HG03025 (cell line): ENCODE results near the gene PSPH.
"Not testable (repeated sequence)": the region's sequence is repeated elsewhere in the genome, so short reads cannot be mapped to it uniquely, and the experiment has no call there.

Source experiments
- ATAC-seq: cut with Tn5 transposase; IDR thresholded peaks from one replicate; pipeline ENCODE4 v1.9.1; 2021; ENCODE audit warnings: mild to moderate bottlenecking, moderate library complexity; ENCODE audit not compliant: unreplicated experiment, low FRiP score

The PSPH gene

DNA sequence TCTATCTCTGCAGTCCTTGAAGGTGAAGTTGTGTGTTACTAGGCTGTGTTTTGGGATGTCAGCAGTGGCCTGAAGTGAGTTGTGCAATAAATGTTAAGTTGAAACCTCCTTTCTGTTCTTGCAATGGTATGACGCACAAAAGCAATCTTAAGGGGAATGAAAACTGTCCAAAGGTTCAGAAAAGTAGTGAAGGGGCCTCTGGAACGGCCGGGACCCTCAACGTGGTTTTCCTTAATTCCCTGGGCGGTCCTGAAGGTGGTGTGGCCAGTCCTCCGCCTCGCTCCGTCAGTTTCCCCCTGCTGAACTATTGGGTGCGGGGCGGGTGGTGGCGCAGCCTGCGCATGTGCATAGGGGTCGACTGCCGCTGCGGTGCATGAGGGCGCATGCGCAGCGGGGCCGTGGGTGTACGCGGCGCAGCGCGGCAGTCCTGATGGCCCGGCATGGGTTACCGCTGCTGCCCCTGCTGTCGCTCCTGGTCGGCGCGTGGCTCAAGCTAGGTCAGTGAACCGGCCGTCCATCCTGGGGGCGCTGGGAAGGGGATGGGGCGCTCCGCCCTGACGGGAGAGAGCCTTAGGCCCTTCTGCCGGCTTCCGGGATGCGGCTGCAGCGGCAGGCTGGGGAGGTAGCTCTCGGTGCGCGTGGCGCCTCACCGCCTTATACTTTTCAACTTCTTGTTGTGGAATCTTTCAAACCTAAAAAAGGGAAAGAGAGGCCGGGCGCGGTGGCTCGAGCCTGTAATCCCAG is 12.8 kb upstream of the PSPH start, which contains the start of gene SUMF2:
TSS of gene SUMF2 (plus strand) at position 405 of the 744 bp plus-strand sequence. CDS start at position 431, 26 bp downstream.
- ATAC-seq: peak; percentile 89

DNA sequence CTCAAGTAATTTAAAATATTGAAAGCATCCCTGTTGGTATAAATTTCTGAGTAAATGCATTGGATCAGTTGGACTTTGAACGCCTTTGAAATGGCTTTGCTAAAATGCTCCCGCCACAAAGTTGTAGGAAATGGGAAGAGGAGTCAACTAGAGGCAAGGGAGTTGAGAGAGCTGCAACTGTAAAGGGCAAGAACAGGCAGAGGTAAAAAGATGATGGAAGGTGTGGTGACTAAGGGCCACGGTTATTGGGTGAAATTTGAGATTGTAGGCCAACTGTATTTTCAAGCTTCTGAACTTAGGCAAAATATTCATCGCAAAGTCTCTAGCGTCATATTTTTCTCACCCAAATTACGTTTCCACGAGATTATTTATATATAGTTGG is 12.2 kb upstream of the PSPH start:
- ATAC-seq: no peak

DNA sequence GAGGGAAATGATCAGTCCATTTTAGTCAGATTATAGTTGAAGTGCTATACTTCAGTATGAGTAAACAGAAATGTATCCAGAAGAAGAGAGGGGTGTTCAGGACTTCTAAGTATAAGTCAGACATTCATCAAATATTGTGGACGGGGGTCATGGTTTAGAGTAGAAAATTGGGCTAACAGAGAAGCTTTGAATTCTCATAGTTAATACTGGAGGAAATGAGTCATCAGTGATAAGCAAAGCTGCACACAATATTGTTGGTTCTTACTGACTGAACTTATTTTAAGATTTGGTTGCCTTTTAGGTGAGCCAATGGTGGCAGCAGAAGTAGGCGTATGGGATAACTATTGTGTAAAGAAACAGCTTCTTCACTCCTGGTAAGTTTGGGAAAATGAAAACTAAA is 11.1 kb upstream of the PSPH start:
- no peak for ATAC-seq

DNA sequence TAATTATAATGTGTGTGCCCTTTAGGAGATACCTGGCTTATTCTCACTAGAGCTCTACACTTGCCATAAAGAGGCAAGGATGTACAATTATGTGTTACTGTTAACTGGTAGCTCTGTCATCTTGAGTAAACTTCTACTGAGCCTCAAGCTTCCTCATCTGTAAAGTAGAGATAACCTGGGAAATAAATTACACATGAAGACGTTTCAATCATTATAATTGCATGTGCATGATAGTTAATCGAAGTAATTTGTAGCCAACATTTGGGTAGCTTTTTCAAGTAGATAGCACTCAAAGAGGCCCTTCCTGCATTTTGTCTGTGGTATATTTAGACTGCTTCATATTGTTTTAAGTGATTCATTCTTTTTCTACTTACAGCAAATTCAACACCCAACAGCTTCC is 2.7 kb upstream of the PSPH start:
- ATAC-seq: no peak

DNA sequence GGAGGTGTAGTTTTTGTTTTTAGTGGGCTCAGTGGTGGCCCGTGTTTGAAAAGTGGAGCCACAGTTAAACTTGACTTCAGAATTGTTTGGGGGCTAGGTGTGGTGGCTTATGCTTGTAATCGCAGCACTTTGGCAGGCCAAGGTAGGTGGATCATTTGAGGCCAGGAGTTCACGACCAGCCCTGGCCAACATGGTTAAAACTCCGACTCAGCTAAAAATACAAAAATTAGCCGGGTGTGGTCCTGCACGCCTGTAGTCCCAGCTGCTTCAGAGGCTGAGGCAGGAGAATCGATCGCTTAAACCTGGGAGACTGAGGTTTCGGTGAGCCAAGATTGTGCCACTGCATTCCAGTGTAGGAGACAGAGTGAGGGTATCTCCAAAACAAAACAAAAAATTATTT is 2.1 kb upstream of the PSPH start:
- no peak for ATAC-seq

DNA sequence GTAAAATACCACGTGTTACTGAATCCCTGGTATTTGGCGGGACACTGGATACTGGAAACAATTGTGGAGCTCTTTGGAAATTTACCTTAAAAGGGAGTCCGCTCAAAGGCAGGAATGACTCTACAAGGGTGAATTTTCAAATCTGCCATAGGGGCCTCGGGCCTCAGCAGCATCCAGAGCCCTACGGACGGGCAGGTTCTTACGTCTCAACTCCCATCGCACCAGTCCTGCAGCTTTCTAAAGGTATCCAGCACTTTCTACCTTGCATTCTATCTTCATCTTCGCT is 248 bp downstream of the PSPH start:
- ATAC-seq: no peak

DNA sequence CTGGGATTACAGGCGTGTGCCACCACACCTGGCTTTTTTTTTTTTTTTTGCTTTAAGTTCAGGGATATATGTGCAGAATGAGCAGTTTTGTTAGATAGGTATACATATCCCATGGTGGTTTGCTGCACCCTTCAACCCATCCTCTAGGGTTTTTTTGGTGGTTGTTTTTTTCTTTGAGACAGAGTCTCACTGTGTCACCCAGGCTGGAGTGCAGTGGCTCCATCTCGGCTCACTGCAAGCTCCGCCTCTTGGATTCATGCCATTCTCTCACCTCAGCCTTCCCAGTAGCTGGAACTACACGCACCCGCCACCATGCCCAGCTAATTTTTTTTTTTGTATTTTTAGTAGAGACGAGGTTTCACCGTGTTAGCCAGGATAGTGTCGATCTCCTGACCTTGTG is 2.5 kb downstream of the PSPH start:
- ATAC-seq: not testable (repeated sequence)

DNA sequence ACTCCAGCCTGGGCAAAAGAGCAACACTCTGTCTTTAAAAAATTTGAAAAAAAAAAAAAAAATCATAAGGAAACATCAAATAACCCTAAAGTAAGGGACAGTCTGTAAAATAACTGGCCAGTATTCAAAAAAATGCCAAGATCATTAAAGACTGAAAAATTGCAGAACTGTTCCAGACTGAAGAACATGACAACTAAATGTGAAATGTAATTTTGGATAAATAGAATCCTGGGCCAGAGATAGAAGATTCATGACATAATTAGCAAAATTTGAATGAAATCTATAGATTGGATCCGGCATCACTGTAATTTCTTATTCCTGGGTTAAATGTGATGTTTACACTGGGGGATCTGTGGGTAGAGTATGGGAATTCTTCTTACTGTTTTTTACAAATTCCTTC is 3.0 kb downstream of the PSPH start:
- no peak for ATAC-seq

DNA sequence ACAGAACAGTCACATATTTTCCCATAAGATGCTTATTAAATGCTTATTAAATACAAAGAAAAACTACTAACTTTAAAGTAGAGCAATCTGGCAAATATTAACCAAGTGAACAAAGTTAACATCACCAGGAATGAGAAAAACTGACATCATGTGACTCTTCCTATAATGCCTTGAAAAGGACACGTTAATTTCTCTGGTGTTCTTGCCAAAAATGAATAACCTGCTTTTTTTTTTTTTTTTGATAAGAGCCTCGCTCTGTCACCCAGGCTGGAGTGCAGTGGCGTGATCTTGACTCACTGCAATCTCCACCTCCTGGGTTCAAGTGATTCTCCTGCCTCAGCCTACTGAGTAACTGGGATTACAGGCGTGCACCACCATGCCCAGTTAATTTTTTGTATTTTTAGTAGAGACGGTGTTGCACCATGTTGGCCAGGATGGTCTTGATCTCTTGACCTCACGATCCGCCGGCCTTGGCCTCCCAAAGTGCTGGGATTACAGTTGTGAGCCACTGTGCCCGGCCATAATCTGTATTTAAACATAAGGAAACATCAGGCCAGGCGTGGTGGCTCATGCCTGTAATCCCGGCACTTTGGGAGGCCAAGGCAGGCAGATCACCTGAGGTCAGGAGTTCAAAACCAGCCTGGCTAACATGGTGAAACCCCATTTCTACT is 3.7 kb downstream of the PSPH start:
- not testable (repeated sequence) for ATAC-seq

DNA sequence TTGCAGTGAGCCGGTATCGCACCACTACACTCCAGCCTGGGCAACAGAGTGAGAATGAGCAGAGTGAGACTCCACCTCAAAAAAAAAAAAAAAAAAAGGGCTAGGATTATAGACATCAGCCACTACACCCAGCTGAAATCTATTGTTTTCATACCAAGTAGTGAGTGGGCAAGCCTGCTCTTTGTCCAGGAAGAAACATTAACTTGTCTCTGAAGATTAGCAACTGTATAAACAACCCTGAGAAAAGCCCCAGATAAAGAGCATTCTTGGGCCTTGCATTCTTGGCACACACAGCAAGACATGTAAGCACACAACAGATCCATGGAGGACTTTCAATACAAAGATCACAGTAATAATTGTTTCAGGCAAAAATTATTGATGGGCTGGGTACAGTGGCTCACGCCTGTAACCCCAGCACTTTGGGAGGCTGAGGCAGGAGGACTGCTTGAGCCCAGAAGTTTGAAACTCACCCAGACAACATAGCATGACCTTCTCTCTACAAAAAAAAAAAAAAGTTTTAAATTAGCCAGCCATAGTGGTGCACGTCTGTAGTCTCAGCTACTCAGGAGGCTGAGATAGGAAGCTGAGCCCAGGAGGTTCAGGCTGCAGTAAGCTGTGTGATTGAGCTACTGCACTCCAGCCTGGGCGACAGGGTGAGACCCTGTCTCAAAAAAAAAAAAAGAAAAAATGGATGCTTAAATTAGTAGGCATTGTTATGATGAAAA is 4.4 kb downstream of the PSPH start:
- no peak for ATAC-seq

DNA sequence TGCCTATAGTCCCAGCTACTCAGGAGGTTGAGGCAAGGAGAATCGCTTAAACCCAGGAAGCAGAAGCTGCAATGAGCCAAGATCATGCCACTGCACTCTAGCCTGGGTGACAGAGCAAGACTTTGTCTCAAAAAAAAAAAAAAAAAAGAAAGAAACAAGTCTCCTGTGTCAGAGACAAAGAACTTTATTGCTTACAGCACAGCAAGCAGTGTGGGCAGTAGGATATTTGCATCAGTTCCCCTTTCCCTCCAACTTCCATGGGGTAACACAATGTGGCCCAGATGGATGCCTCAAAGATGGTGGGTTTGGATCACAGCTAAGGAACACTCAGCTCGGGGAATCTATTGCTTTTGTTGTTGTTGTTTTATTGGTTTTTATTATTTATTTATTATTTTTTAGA is 5.5 kb downstream of the PSPH start:
- not testable (repeated sequence) for ATAC-seq

DNA sequence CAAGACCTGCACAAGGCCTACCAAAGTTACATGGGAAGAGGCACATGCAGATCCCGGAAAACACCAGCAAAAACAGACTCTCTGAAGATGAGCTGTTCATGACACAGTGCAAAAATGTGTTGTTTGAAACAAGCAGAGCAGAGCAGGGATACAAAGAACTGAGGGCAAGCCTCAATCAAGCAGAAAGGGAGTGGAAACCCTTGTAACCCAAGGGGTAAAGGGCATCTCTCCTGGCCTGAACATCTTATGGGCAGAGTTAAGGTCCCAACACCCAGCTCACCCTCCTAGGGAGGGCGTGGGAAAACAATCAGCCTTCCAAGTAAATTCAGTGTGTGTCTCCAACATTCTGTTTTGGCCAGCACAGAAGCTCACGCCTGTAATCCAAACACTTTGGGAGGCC is 10.5 kb downstream of the PSPH start:
- ATAC-seq: no peak

DNA sequence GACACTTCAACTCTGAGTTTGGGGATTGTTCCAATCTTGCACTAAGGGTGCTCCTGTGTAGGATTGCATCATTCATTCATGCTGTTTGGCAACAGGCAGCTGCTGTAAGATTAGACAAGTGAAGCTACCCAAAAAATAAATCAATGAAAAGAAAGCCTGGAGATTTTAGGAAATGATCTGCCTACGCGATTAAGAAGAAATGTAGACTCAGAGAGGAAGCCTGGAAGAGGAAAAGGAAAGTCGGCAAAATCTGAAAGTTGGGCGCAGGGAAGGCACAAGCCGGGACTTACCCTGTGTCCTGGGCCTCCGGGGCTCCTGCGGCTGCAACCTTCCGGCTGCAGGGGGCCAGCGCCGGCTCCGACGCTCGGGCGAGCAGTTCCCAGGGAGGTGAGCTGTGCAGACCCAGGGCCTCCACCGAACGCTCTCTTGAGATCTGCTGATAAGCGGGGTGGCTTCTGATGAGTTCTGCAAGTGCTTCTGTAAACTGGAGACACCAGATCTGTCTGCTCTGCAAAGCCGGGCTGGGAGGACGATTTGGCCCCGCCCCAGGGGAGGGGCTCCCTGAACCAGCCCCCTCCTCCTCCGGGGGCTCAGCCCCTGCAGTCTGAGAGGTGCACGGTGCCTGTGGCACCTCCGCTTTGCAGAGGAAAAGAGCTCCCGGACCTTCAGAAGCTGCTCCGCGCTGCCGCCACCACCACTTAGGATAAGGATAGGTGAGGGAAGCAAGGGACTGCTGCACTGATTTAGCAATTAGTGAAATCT is 17.4 kb downstream of the PSPH start:
- ATAC-seq: peak; percentile 91

DNA sequence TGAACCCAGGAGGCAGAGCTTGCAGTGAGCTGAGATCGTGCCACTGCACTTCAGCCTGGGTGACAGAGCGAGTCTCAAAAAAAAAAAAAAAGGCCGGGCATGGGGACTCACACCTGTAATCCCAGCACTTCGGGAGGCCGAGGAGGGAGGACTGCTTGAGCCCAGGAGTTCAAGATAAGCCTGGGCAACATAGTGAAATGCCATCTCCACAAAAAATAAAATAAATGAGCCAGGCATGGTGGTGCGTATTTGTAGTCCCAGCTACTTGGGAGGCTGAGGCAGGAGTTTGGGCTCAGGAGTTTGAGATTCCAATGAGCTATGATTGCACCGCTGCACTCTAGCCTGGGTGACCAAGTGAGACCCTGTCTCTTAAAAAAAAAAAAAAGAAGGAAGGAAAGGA is 18.7 kb downstream of the PSPH start:
- not testable (repeated sequence) for ATAC-seq

DNA sequence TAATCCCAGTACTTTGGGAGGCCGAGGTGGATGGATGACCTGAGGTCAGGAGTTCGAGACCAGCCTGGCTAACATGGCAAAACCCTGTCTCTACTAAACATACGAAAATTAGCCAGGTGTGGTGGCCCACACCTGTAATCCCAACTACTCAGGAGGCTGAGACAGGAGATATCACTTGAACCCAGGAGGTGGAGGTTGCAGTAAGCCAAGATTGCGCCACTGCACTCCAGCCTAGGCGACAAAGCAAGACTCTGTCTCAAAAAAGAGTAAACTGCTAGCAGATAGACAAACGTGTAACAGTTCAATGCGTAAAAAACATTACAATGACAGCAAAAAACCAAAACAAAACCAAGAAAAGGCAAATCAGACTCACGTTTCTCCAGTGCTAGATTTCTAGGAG is 19.7 kb downstream of the PSPH start:
- ATAC-seq: not testable (repeated sequence)

DNA sequence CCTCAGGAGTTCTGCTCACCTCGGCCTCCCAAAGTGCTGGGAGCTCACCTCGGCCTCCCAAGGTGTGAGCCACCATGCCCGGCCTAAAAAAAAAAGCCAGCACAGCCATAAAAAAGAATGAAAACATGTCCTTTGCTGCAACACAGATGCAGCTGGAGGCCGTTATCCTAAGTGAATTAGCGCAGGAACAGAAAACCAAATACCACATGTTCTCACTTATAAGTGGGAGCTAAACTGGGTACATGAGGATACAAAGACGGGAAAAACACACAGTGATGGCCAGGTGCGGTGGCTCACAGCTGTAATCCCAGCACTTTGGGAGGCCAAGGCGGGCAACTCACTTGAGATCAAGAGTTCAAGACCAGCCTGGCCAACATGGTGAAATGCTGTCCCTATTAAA is 20.9 kb downstream of the PSPH start:
- ATAC-seq: no peak

DNA sequence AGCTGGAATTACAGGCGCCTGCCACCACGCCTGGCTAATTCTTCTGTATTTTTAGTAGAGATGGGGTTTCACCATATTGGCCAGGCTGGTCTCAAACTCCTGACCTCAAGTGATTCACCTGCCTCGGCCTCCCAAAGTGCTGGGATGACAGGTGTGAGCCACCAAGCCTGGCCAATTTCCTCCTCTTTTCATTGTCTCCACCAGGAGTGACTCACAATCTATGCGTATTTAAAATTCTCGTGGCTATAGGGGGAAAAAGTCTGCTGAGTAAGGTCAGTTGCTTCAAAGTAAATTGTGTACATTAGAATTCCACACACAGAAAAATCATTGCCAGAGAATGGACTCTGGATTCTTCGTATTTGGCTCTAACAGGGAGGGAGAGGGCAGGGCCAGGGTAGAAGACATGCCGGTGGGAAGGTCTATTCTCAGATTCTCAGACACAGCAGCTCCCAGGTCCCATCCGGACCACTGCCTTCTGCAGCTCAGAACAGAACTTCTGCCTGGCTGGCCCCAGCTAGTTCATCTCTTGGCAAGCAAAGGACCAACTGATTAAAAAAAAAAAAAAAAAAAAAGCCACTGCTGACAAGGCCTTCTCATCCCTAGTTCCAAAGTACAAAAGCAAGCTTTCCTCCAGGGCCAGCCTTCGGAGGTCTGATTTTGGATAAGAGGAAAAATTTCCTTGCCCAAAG is 22.2 kb downstream of the PSPH start:
- no peak for ATAC-seq

DNA sequence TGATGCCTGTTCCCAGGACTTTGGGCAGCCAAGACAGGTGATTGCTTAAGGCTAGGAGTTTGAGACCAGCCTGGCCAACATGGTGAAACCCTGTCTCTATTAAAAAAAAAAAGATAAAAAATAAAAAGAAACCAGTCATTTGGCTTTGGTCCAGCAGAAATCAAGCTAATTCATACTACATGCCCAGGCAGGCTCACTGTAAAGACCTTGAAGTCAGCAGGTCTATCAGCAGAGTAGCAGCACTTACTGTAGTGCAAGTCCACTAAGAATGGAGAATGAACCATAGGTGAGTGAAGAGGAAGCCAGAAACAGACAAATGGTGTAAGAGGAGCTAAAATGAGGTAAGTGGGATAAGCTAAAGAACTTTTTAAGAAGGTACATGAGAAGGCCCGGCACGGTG is 24.7 kb downstream of the PSPH start:
- no peak for ATAC-seq

DNA sequence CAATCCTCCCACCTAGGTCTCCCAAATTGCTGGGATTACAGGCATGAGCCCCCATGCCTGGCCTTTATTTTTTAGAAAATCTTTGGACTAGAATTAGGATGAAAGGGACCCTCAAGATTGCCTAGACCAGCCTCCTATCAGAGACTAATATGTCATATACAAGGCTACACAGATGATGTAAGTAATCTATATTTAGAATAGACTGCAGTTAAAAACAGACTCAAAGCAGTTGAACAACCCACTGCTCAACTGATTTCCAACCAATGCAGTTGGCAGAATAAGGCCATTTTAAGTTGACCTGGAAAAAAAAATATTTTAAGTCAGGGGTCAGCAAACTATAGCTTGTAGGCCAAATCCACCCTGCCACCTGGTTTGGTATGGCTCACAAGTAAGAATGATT is 27.7 kb downstream of the PSPH start:
- ATAC-seq: no peak

DNA sequence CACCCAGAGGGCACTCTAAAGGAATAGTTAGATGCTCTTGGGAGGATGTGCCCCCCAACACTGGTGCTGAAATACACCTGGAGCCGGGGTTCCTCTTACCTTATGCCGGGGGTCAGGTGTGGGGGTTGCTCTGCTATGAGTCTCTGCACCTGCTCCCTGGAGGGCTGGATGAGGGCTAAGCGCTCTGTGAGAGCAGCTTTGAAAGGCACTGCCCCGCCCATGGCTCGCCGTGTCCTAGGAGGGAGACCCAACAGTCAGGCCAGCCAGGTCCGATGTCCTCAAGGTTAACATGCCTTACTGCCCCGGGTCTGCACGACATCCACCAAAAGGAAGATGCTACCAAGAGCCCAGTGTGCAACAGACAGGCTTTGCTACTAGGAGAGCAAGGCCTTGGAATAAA is 31.7 kb downstream of the PSPH start:
- ATAC-seq: no peak
